Measurements from ENCODE around the gene LRRTM4.

DNA sequence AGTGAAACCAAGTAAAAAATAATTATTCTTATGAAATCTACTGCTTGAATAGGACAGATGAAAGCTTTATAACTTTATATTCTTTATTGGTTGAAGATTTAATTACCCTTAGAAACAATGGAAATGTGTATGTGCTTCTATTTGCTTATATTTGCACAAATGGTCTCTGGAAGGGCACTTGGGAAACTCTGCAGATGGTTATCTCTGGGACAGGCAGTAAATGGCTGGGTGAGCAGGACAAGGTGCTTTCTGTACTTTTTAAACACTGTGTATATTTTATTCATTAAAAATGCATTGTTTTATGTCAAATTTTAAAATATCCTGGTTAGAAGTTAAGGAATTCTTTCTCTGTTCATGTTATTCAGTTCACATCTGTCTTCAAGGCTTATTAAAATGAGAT is 131.1 kb downstream of the LRRTM4 start:
- TF ChIP-seq, protein P1, sequence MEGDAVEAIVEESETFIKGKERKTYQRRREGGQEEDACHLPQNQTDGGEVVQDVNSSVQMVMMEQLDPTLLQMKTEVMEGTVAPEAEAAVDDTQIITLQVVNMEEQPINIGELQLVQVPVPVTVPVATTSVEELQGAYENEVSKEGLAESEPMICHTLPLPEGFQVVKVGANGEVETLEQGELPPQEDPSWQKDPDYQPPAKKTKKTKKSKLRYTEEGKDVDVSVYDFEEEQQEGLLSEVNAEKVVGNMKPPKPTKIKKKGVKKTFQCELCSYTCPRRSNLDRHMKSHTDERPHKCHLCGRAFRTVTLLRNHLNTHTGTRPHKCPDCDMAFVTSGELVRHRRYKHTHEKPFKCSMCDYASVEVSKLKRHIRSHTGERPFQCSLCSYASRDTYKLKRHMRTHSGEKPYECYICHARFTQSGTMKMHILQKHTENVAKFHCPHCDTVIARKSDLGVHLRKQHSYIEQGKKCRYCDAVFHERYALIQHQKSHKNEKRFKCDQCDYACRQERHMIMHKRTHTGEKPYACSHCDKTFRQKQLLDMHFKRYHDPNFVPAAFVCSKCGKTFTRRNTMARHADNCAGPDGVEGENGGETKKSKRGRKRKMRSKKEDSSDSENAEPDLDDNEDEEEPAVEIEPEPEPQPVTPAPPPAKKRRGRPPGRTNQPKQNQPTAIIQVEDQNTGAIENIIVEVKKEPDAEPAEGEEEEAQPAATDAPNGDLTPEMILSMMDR (IDR thresholded peaks at IDR 0.05) = no peak
- no peak for TF ChIP-seq POLR2A (IDR thresholded peaks at IDR 0.05)

All from thyroid gland (tissue), 4 donors.